Measurements from ENCODE around the gene AHCY. TPM values are rescaled to one million over a fixed set of nuclear protein-coding genes. Genes with fewer than 3 reads are reported as not detected.

The AHCY gene
- total RNA-seq, 1 experiment from 2014 or later = 401 TPM

GRCh38 chr20:34269996-34270627 lies 33.0 kb downstream of the AHCY start:
- no peaks in the 10 kb centered on the region for H3K9me3 Mint-ChIP-seq
- TF ChIP-seq IRF1 (CRISPR knock-in tag; IDR thresholded peaks at IDR 0.05) (no peak), MXD4 (CRISPR knock-in tag; IDR thresholded peaks at IDR 0.05; ENCODE audit: borderline replicate concordance) (no peak), ZBTB43 (CRISPR knock-in tag; IDR thresholded peaks at IDR 0.05) (no peak), NFE2L1 (CRISPR knock-in tag; IDR thresholded peaks at IDR 0.05) (no peak), E2F5 (CRISPR knock-in tag; IDR thresholded peaks at IDR 0.05) (no peak), JAZF1 (CRISPR knock-in tag; IDR thresholded peaks at IDR 0.05) (no peak), ZNF425 (CRISPR knock-in tag; conservative IDR thresholded peaks at IDR 0.05) (no peak), ZMAT4 (CRISPR knock-in tag; IDR thresholded peaks at IDR 0.05) (no peak), ZNF532 (CRISPR knock-in tag; IDR thresholded peaks at IDR 0.05; ENCODE audit: borderline replicate concordance) (no peak), ETV6 (CRISPR knock-in tag; IDR thresholded peaks at IDR 0.05) (no peak), ZNF423 (CRISPR knock-in tag; IDR thresholded peaks at IDR 0.05) (no peak), CTCF (IDR thresholded peaks at IDR 0.05) (no peak), SOX15 (CRISPR knock-in tag; IDR thresholded peaks at IDR 0.05) (no peak), ZNF219 (CRISPR knock-in tag; IDR thresholded peaks at IDR 0.05; ENCODE audit: borderline replicate concordance) (no peak), ZNF512 (CRISPR knock-in tag; IDR thresholded peaks at IDR 0.05; ENCODE audit: borderline replicate concordance) (no peak), CREM (CRISPR knock-in tag; IDR thresholded peaks at IDR 0.05) (no peak), ZNF416 (CRISPR knock-in tag; IDR thresholded peaks at IDR 0.05) (no peak), FOXK1 (CRISPR knock-in tag; IDR thresholded peaks at IDR 0.05) (no peak)
- ChIA-PET CTCF (interaction anchor here (0.6 to 4.4 kb wide), 4 partner anchors 14 to 80 kb away, joined by 3 to 33 read pairs (median 8); no protein-coding TSS in a partner anchor), POLR2A (no interaction called here)
- no peak for DNase-seq (ENCODE audit: low spot score)
- peaks cover 20% of the 10 kb centered on the region; the same call in 1 of the 2 replicates for H3K36me3 Mint-ChIP-seq
- no peak overlapping the region for H3K4me3 Mint-ChIP-seq
- peaks cover 3% of the 10 kb centered on the region; the same call in 1 of the 2 replicates for H3K4me1 Mint-ChIP-seq
- H3K27ac Mint-ChIP-seq = no peak overlapping the region
- H3K27me3 Mint-ChIP-seq (ENCODE audit: low read depth) = peaks cover 7% of the 10 kb centered on the region
- no peak for ATAC-seq
